ENCODE data around the gene DHX30.

GRCh38 chr3:47854267-47854666 is 51.3 kb downstream of the DHX30 start:
- TF ChIP-seq CTCF (IDR thresholded peaks at IDR 0.05) (no peak), EP300 (IDR thresholded peaks at IDR 0.05; ENCODE audit: low read depth) (no peak)

Measured in transverse colon (tissue), 3 donors.